Endothelial cell of umbilical vein (primary cell): ENCODE data around the gene ABI3. TPM values are rescaled to one million over a fixed set of nuclear protein-coding genes. Genes with fewer than 3 reads are reported as not detected.

Experiments used
- BruUV-seq: library from RNA; stranded (reverse); fragments of 400-500 nt; replicated peaks from 2 replicates; lab custom pipeline; 2021; lab: Mats Ljungman, UMichigan
- CTCF ChIA-PET: fragments of 300-600, 350-600 bp; sonication (Branson Sonifier 250); formaldehyde crosslinking; loops from one replicate; lab custom pipeline; 2021; ENCODE audit warnings: antibody characterized with exemption, inconsistent platforms; lab: Charles Lee
- POLR2A ChIA-PET: fragments of 300-600, 350-600 bp; sonication (Branson Sonifier 250); formaldehyde crosslinking; loops from one replicate; lab custom pipeline; 2021; ENCODE audit warnings: antibody characterized with exemption, inconsistent platforms; lab: Charles Lee
- DNase-seq: peaks from one replicate; pipeline ENCODE4 v3.0.0-alpha.2; 2011; ENCODE audit warnings: low read depth, low spot score
- FAIRE-seq: peaks from 2 replicates; lab custom pipeline; 2011; peaks lifted over from hg19 to GRCh38; lab: Jason Lieb, UNC
- H2AFZ ChIP-seq: 2 replicates; pipeline ENCODE4 v1.6.0; 2012; ENCODE audit warnings: low read depth, low read length, control low read depth, inconsistent platforms
- H3K27ac ChIP-seq: 2 replicates; pipeline ENCODE4 v1.5.1; 2011; ENCODE audit warnings: low read depth, mild to moderate bottlenecking, control low read depth, low read length, moderate library complexity; ENCODE audit not compliant: insufficient read depth
- H3K27me3 ChIP-seq, 2 experiments: 2 replicates each; pipeline versions ENCODE4 v1.6.0 to v1.6.1; 2011; ENCODE audit warnings: low read length in 2 of 2, mixed read lengths in 1 of 2; ENCODE audit not compliant: control insufficient read depth in 2 of 2, insufficient read depth in 2 of 2
- H3K36me3 ChIP-seq, 2 experiments: 2 replicates in 1 of 2; 3 replicates in 1 of 2; pipeline ENCODE4 v1.5.1; 2011; ENCODE audit warnings: low read length in 2 of 2, mild to moderate bottlenecking in 1 of 2, moderate library complexity in 1 of 2; ENCODE audit not compliant: control insufficient read depth in 2 of 2, insufficient read depth in 2 of 2; ENCODE audit errors: extremely low read depth in 1 of 2
- H3K4me1 ChIP-seq: 3 replicates; pipeline ENCODE4 v1.5.1; 2011; ENCODE audit warnings: mild to moderate bottlenecking, low read length; ENCODE audit not compliant: control insufficient read depth, insufficient read depth; ENCODE audit errors: extremely low read depth
- H3K4me2 ChIP-seq: 2 replicates; pipeline ENCODE4 v1.6.1; 2011; ENCODE audit warnings: low read length, control low read depth, mixed read lengths; ENCODE audit not compliant: insufficient read depth
- H3K4me3 ChIP-seq, 3 experiments: fragments of 200-600 bp in 1 of 3; sonication (generic), shearing (Covaris generic) in 1 of 3; replicated peaks in 1 of 3; 2 replicates each; pipeline ENCODE4 v1.5.1; 2011 to 2016; ENCODE audit warnings: control low read depth in 3 of 3, low read length in 3 of 3, mild to moderate bottlenecking in 2 of 3, inconsistent platforms in 1 of 3, low read depth in 1 of 3, moderate library complexity in 1 of 3; ENCODE audit not compliant: insufficient read depth in 1 of 3
- H3K79me2 ChIP-seq: 2 replicates; pipeline ENCODE4 v1.6.0; 2012; ENCODE audit warnings: low read length, inconsistent platforms; ENCODE audit not compliant: control insufficient read depth, insufficient read depth
- H3K9ac ChIP-seq: replicated peaks from 2 replicates; pipeline ENCODE3; 2011; ENCODE audit warnings: low read length, control low read depth; ENCODE audit not compliant: insufficient read depth; ENCODE audit errors: extremely low read depth
- H3K9me1 ChIP-seq: replicated peaks from 3 replicates; pipeline ENCODE4 v1.6.0; 2011; ENCODE audit warnings: mild to moderate bottlenecking, low read length; ENCODE audit not compliant: control insufficient read depth, insufficient read depth; ENCODE audit errors: extremely low read depth
- H3K9me3 ChIP-seq: replicated peaks from 2 replicates; pipeline ENCODE4 v1.5.1; 2012; ENCODE audit warnings: low read length, inconsistent platforms; ENCODE audit not compliant: control insufficient read depth, insufficient read depth
- H4K20me1 ChIP-seq: replicated peaks from 2 replicates; pipeline ENCODE3; 2011; ENCODE audit warnings: mild to moderate bottlenecking, low read length; ENCODE audit not compliant: control insufficient read depth, insufficient read depth; ENCODE audit errors: extremely low read depth
- EZH2 ChIP-seq: IDR thresholded peaks from 2 replicates; pipeline ENCODE4 v1.6.1; 2012; ENCODE audit warnings: borderline replicate concordance, low read depth, mild to moderate bottlenecking, moderate library complexity, low read length, inconsistent platforms; ENCODE audit not compliant: severe bottlenecking
- FOS ChIP-seq: IDR thresholded peaks from 2 replicates; pipeline ENCODE4 v1.6.1; 2011; ENCODE audit warnings: mild to moderate bottlenecking, low read length, moderate library complexity, borderline replicate concordance; ENCODE audit not compliant: insufficient read depth
- GATA2 ChIP-seq: IDR thresholded peaks from 2 replicates; pipeline ENCODE4 v1.7.0; 2011; ENCODE audit warnings: low read depth, mild to moderate bottlenecking, moderate library complexity, mixed read lengths, low read length; ENCODE audit not compliant: insufficient read length, insufficient read depth
- JUN ChIP-seq: IDR thresholded peaks from 2 replicates; pipeline ENCODE4 v1.6.1; 2011; ENCODE audit warnings: borderline replicate concordance, low read depth; ENCODE audit not compliant: insufficient read length, insufficient read depth
- MYC ChIP-seq: IDR thresholded peaks from one replicate; pipeline ENCODE4 v1.6.1; 2011; ENCODE audit warnings: mild to moderate bottlenecking, low read depth, low read length
- POLR2A ChIP-seq: IDR thresholded peaks from 2 replicates; pipeline ENCODE4 v1.6.1; 2012; ENCODE audit warnings: low read depth, mild to moderate bottlenecking, control low read depth, low read length
- POLR2AphosphoS5 ChIP-seq: IDR thresholded peaks from 2 replicates; pipeline ENCODE4 v1.6.1; 2012; ENCODE audit warnings: low read depth, mild to moderate bottlenecking, control low read depth, low read length, moderate library complexity; ENCODE audit not compliant: insufficient read depth
- dilution Hi-C: fragments of 300-500 bp; cut with MboI; formaldehyde crosslinking; loops from one replicate; pipeline ENCODE4 v1.15.0; 2019; ENCODE audit warnings: low sequenced_read_pairs; ENCODE audit not compliant: extremely low pct_ligation_motif_present
- intact Hi-C: fragments of 100-400 bp; cut with micrococcal nuclease; formaldehyde crosslinking; loops from one replicate; pipeline ENCODE4 v1.10.0; 2022
- polyA plus RNA-seq, 4 experiments: library from polyadenylated mRNA; depleted of rRNA in 3 of 4; stranded (reverse) in 3 of 4; unstranded in 1 of 4; fragments of >200 nt; gene quantifications; 2 replicates each; pipeline versions ENCODE4 v1.2.1 to v1.2.3, GENCODE V29; 2011 to 2012; ENCODE audit warnings: missing spikeins in 1 of 4
- total RNA-seq: library from RNA; stranded (reverse); gene quantifications from 2 replicates; pipeline ENCODE4 v1.2.3, GENCODE V29; 2021
- TF ChIP-seq, protein P1 (sequence below), 2 donors: IDR thresholded peaks; 1 replicate in 1 of 2; 2 replicates in 1 of 2; pipeline ENCODE4 v1.5.1; 2011; ENCODE audit warnings: low read length in 2 of 2, mild to moderate bottlenecking in 2 of 2, moderate library complexity in 2 of 2, control low read depth in 1 of 2, inconsistent platforms in 1 of 2, low read depth in 1 of 2; ENCODE audit not compliant: insufficient read depth in 1 of 2; ENCODE audit errors: extremely low read depth in 1 of 2
- TF ChIP-seq, protein P2 (sequence below): IDR thresholded peaks from 2 replicates; pipeline ENCODE4 v1.6.1; 2011; ENCODE audit not compliant: insufficient read depth, insufficient read length

ABI3 gene
- total and polyA plus RNA-seq, 2 donors (not counting 3 experiments of a cell fraction or from before 2014, with no cell fraction given), result 35.2 to 35.5 TPM

DNA sequence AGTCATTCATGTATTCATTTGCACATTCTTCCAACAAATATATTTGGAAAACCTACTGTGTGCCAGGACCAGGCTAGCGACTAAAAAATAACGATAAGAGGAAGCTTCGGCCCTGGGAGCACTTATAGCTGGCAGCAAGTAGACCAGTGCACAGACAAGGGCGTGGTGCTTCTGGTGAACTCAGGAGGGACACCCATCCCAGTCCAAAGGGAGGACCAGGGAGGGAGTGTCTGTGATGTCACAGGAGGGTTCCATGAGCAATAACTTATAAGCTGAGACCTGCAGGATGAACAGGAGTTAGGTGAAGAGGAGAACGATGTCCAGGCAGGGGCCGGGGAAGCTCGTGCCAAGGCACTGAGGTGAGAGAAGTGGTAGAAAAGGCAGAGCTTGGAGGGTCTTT lies 37.4 kb downstream of the ABI3 start:
- BruUV-seq, result no TSS peak

More for the DNA sequence above, 37.4 kb downstream of the ABI3 start:
- intact Hi-C loops, result no loop called here
- dilution Hi-C loops, result no loop called here
- H2AFZ ChIP-seq, result no peak overlapping the region
- no peak overlapping the region for H3K9ac ChIP-seq
- no peak overlapping the region for H3K4me3 ChIP-seq
- no peak for FAIRE-seq
- H3K9me3 ChIP-seq, result no peaks in the 10 kb centered on the region
- H3K79me2 ChIP-seq, result no peaks in the 10 kb centered on the region
- H4K20me1 ChIP-seq, result no peaks in the 10 kb centered on the region
- no peaks in the 10 kb centered on the region for H3K36me3 ChIP-seq
- H3K27me3 ChIP-seq, result no peaks in the 10 kb centered on the region
- H3K9me1 ChIP-seq, result no peaks in the 10 kb centered on the region
- no peak for DNase-seq
- CTCF ChIA-PET, result interaction anchor here (0.9 to 1.8 kb wide), 4 partner anchors 10 to 67 kb away, joined by 3 to 6 read pairs (median 4); no protein-coding TSS in a partner anchor
- POLR2A ChIA-PET, result no interaction called here
- no peak overlapping the region for H3K27ac ChIP-seq
- no peak overlapping the region for H3K4me2 ChIP-seq
- H3K4me1 ChIP-seq, result no peaks in the 10 kb centered on the region
- TF ChIP-seq, protein P1, sequence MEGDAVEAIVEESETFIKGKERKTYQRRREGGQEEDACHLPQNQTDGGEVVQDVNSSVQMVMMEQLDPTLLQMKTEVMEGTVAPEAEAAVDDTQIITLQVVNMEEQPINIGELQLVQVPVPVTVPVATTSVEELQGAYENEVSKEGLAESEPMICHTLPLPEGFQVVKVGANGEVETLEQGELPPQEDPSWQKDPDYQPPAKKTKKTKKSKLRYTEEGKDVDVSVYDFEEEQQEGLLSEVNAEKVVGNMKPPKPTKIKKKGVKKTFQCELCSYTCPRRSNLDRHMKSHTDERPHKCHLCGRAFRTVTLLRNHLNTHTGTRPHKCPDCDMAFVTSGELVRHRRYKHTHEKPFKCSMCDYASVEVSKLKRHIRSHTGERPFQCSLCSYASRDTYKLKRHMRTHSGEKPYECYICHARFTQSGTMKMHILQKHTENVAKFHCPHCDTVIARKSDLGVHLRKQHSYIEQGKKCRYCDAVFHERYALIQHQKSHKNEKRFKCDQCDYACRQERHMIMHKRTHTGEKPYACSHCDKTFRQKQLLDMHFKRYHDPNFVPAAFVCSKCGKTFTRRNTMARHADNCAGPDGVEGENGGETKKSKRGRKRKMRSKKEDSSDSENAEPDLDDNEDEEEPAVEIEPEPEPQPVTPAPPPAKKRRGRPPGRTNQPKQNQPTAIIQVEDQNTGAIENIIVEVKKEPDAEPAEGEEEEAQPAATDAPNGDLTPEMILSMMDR (IDR thresholded peaks at IDR 0.05; ENCODE audit: extremely low read depth in 1 of 2, insufficient read depth in 1 of 2, low read depth in 1 of 2, low read length in 2 of 2), result no peak
- TF ChIP-seq FOS (no peak), POLR2AphosphoS5 (no peak), GATA2 (no peak), EZH2 (no peak), JUN (no peak), POLR2A (no peak), MYC (no peak)
- TF ChIP-seq, protein P2, sequence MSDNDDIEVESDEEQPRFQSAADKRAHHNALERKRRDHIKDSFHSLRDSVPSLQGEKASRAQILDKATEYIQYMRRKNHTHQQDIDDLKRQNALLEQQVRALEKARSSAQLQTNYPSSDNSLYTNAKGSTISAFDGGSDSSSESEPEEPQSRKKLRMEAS, result no peak
